KOPT-K1 (cell line): ENCODE measurements around the gene PHLPP1.

ENCODE experiments used
- H3K27ac ChIP-seq: fragments of 200-600 bp; sonication (generic); 2 replicates; pipeline ENCODE4 v1.5.1; 2016; ENCODE audit warnings: antibody characterized with exemption, mild to moderate bottlenecking, low read depth, low read length; ENCODE audit not compliant: poor library complexity, severe bottlenecking
- H3K36me3 ChIP-seq: fragments of 200-600 bp; sonication (generic); 2 replicates; pipeline ENCODE4 v1.5.1; 2017; ENCODE audit warnings: antibody characterized with exemption, mild to moderate bottlenecking, low read length, moderate library complexity; ENCODE audit not compliant: insufficient read depth
- H3K9me3 ChIP-seq: fragments of 200-600 bp; sonication (generic); 2 replicates; pipeline ENCODE4 v1.5.1; 2017; ENCODE audit warnings: antibody characterized with exemption, low read length, mild to moderate bottlenecking; ENCODE audit not compliant: insufficient read depth, poor library complexity, severe bottlenecking

The PHLPP1 gene

GRCh38 chr18:62769216-62769615 lies 53.9 kb downstream of the PHLPP1 start:
- Histone ChIP-seq H3K9me3 (no peaks in the 10 kb centered on the region), H3K27ac (no peak overlapping the region), H3K36me3 (no peaks in the 10 kb centered on the region)

- no peaks in the 10 kb centered on the region for H3K36me3 ChIP-seq
- H3K27ac ChIP-seq: no peak overlapping the region
- H3K9me3 ChIP-seq: no peaks in the 10 kb centered on the region
Observed at GRCh38 chr18:62771494-62772270, 56.3 kb downstream of the PHLPP1 start.

GRCh38 chr18:62772860-62773584 lies 57.7 kb downstream of the PHLPP1 start:
- Histone ChIP-seq H3K27ac (no peak overlapping the region), H3K9me3 (no peaks in the 10 kb centered on the region), H3K36me3 (no peaks in the 10 kb centered on the region)

- Histone ChIP-seq H3K27ac (no peak overlapping the region), H3K36me3 (no peaks in the 10 kb centered on the region), H3K9me3 (no peaks in the 10 kb centered on the region)
Observed at GRCh38 chr18:62773691-62774090, 58.4 kb downstream of the PHLPP1 start.

- H3K9me3 ChIP-seq: no peaks in the 10 kb centered on the region
- H3K27ac ChIP-seq: no peak overlapping the region
- H3K36me3 ChIP-seq: no peaks in the 10 kb centered on the region
Observed at GRCh38 chr18:62776024-62776570, 60.8 kb downstream of the PHLPP1 start.

- H3K9me3 ChIP-seq: no peaks in the 10 kb centered on the region
- H3K36me3 ChIP-seq: no peaks in the 10 kb centered on the region
- no peak overlapping the region for H3K27ac ChIP-seq
Observed at GRCh38 chr18:62777814-62778213, 62.5 kb downstream of the PHLPP1 start.

GRCh38 chr18:62778976-62779869 lies 63.9 kb downstream of the PHLPP1 start:
- no peaks in the 10 kb centered on the region for H3K9me3 ChIP-seq
- H3K27ac ChIP-seq: no peak overlapping the region
- no peaks in the 10 kb centered on the region for H3K36me3 ChIP-seq

- Histone ChIP-seq H3K27ac (no peak overlapping the region), H3K36me3 (no peaks in the 10 kb centered on the region), H3K9me3 (no peaks in the 10 kb centered on the region)
Observed at GRCh38 chr18:62781262-62781661, 65.9 kb downstream of the PHLPP1 start.

- no peak overlapping the region for H3K27ac ChIP-seq
- no peaks in the 10 kb centered on the region for H3K9me3 ChIP-seq
- H3K36me3 ChIP-seq: no peaks in the 10 kb centered on the region
Observed at GRCh38 chr18:62781893-62782292, 66.6 kb downstream of the PHLPP1 start.

GRCh38 chr18:62784338-62784965 lies 69.1 kb downstream of the PHLPP1 start:
- H3K27ac ChIP-seq: no peak overlapping the region
- no peaks in the 10 kb centered on the region for H3K36me3 ChIP-seq

GRCh38 chr18:62784966-62785413 lies 69.6 kb downstream of the PHLPP1 start:
- H3K27ac ChIP-seq: no peak overlapping the region
- no peaks in the 10 kb centered on the region for H3K9me3 ChIP-seq

More at GRCh38 chr18:62784338-62784965, 69.1 kb downstream of the PHLPP1 start:
- H3K9me3 ChIP-seq: no peaks in the 10 kb centered on the region

GRCh38 chr18:62786689-62787088 lies 71.3 kb downstream of the PHLPP1 start:
- Histone ChIP-seq H3K27ac (no peak overlapping the region), H3K36me3 (no peaks in the 10 kb centered on the region), H3K9me3 (no peaks in the 10 kb centered on the region)

More at GRCh38 chr18:62784966-62785413, 69.6 kb downstream of the PHLPP1 start:
- H3K36me3 ChIP-seq: no peaks in the 10 kb centered on the region

- Histone ChIP-seq H3K27ac (no peak overlapping the region), H3K9me3 (no peaks in the 10 kb centered on the region), H3K36me3 (no peaks in the 10 kb centered on the region)
Observed at GRCh38 chr18:62788111-62788510, 72.8 kb downstream of the PHLPP1 start.

GRCh38 chr18:62788876-62789275 lies 73.5 kb downstream of the PHLPP1 start:
- Histone ChIP-seq H3K27ac (no peak overlapping the region), H3K9me3 (no peaks in the 10 kb centered on the region), H3K36me3 (no peaks in the 10 kb centered on the region)
